Measurements from ENCODE around the gene LMNTD1. TPM values are rescaled to one million over a fixed set of nuclear protein-coding genes. Genes with fewer than 3 reads are reported as not detected.

LMNTD1 gene
- total RNA-seq, 1 donor from 2014 or later: not detected

- FAIRE-seq: no peak
- TF ChIP-seq CTCF (IDR thresholded peaks at IDR 0.05; ENCODE audit: insufficient read depth, low read depth, low read length) (no peak), EZH2 (IDR thresholded peaks at IDR 0.05; ENCODE audit: insufficient read depth, low read length) (no peak)
- Histone ChIP-seq H3K9me3 (ENCODE audit: insufficient read depth, low read depth, low read length) (no peaks in the 10 kb centered on the region), H4K20me1 (ENCODE audit: insufficient read depth, low read length) (no peaks in the 10 kb centered on the region), H3K36me3 (ENCODE audit: insufficient read depth, low read length) (no peaks in the 10 kb centered on the region), H3K4me2 (ENCODE audit: low read length) (no peak overlapping the region), H2AFZ (ENCODE audit: low read depth, low read length) (no peak overlapping the region), H3K79me2 (ENCODE audit: insufficient read depth, low read length) (no peaks in the 10 kb centered on the region), H3K4me3 (ENCODE audit: insufficient read depth, low read depth, low read length) (no peak overlapping the region), H3K4me1 (ENCODE audit: insufficient read depth, low read length) (no peaks in the 10 kb centered on the region), H3K9ac (ENCODE audit: low read length) (no peak overlapping the region), H3K27me3 (ENCODE audit: insufficient read depth, low read length) (no peaks in the 10 kb centered on the region), H3K27ac (ENCODE audit: low read depth, low read length) (no peak overlapping the region)
- no peaks in the 10 kb centered on the region for H3K36me3 Mint-ChIP-seq (ENCODE audit: low read depth, unreplicated experiment)
- no peak overlapping the region for H3K27ac Mint-ChIP-seq (ENCODE audit: unreplicated experiment)
- no peaks in the 10 kb centered on the region for H3K4me1 Mint-ChIP-seq (ENCODE audit: low read depth, unreplicated experiment)
- DNase-seq (ENCODE audit: low read depth): no peak
- H3K27me3 Mint-ChIP-seq (ENCODE audit: low read depth, unreplicated experiment): no peaks in the 10 kb centered on the region
- H3K9me3 Mint-ChIP-seq (ENCODE audit: unreplicated experiment): peaks cover 6% of the 10 kb centered on the region
- no peak overlapping the region for H3K4me3 Mint-ChIP-seq (ENCODE audit: unreplicated experiment)
Observed at GRCh38 chr12:25469368-25469767, 83.7 kb downstream of the LMNTD1 start.

- no peaks in the 10 kb centered on the region for H3K4me1 ChIP-seq (ENCODE audit: insufficient read depth, low read length)
- DNase-seq (ENCODE audit: low read depth) (no peak), FAIRE-seq (no peak)
- Mint-ChIP-seq H3K27ac (ENCODE audit: unreplicated experiment) (no peak overlapping the region), H3K27me3 (ENCODE audit: low read depth, unreplicated experiment) (no peaks in the 10 kb centered on the region), H3K4me3 (ENCODE audit: unreplicated experiment) (no peak overlapping the region), H3K36me3 (ENCODE audit: low read depth, unreplicated experiment) (no peaks in the 10 kb centered on the region), H3K9me3 (ENCODE audit: unreplicated experiment) (peaks cover 6% of the 10 kb centered on the region), H3K4me1 (ENCODE audit: low read depth, unreplicated experiment) (peaks cover 3% of the 10 kb centered on the region)
- H3K79me2 ChIP-seq (ENCODE audit: insufficient read depth, low read length): no peaks in the 10 kb centered on the region
- no peak overlapping the region for H3K27ac ChIP-seq (ENCODE audit: low read depth, low read length)
- H2AFZ ChIP-seq (ENCODE audit: low read depth, low read length): no peak overlapping the region
- no peaks in the 10 kb centered on the region for H4K20me1 ChIP-seq (ENCODE audit: insufficient read depth, low read length)
- H3K27me3 ChIP-seq (ENCODE audit: insufficient read depth, low read length): no peaks in the 10 kb centered on the region
- H3K4me2 ChIP-seq (ENCODE audit: low read length): no peak overlapping the region
- H3K9me3 ChIP-seq (ENCODE audit: insufficient read depth, low read depth, low read length): no peaks in the 10 kb centered on the region
- H3K36me3 ChIP-seq (ENCODE audit: insufficient read depth, low read length): no peaks in the 10 kb centered on the region
- H3K9ac ChIP-seq (ENCODE audit: low read length): no peak overlapping the region
- H3K4me3 ChIP-seq (ENCODE audit: insufficient read depth, low read depth, low read length): no peak overlapping the region
- TF ChIP-seq EZH2 (IDR thresholded peaks at IDR 0.05; ENCODE audit: insufficient read depth, low read length): no peak
- TF ChIP-seq CTCF (IDR thresholded peaks at IDR 0.05; ENCODE audit: insufficient read depth, low read depth, low read length): no peak
Observed at GRCh38 chr12:25463521-25463920, 89.6 kb downstream of the LMNTD1 start.

- FAIRE-seq: no peak
- no peak overlapping the region for H2AFZ ChIP-seq (ENCODE audit: low read depth, low read length)
- H3K9ac ChIP-seq (ENCODE audit: low read length): no peak overlapping the region
- H3K36me3 Mint-ChIP-seq (ENCODE audit: low read depth, unreplicated experiment): no peaks in the 10 kb centered on the region
- no peaks in the 10 kb centered on the region for H3K9me3 ChIP-seq (ENCODE audit: insufficient read depth, low read depth, low read length)
- H3K4me3 Mint-ChIP-seq (ENCODE audit: unreplicated experiment): no peak overlapping the region
- H3K4me1 ChIP-seq (ENCODE audit: insufficient read depth, low read length): no peaks in the 10 kb centered on the region
- no peaks in the 10 kb centered on the region for H3K27me3 Mint-ChIP-seq (ENCODE audit: low read depth, unreplicated experiment)
- H3K4me3 ChIP-seq (ENCODE audit: insufficient read depth, low read depth, low read length): no peak overlapping the region
- peaks cover 6% of the 10 kb centered on the region for H3K9me3 Mint-ChIP-seq (ENCODE audit: unreplicated experiment)
- no peaks in the 10 kb centered on the region for H4K20me1 ChIP-seq (ENCODE audit: insufficient read depth, low read length)
- no peaks in the 10 kb centered on the region for H3K79me2 ChIP-seq (ENCODE audit: insufficient read depth, low read length)
- DNase-seq (ENCODE audit: low read depth): no peak
- H3K27ac Mint-ChIP-seq (ENCODE audit: unreplicated experiment): no peak overlapping the region
- H3K4me1 Mint-ChIP-seq (ENCODE audit: low read depth, unreplicated experiment): peaks cover 8% of the 10 kb centered on the region
- H3K27me3 ChIP-seq (ENCODE audit: insufficient read depth, low read length): no peaks in the 10 kb centered on the region
- no peak overlapping the region for H3K27ac ChIP-seq (ENCODE audit: low read depth, low read length)
- TF ChIP-seq EZH2 (IDR thresholded peaks at IDR 0.05; ENCODE audit: insufficient read depth, low read length): no peak
- TF ChIP-seq CTCF (IDR thresholded peaks at IDR 0.05; ENCODE audit: insufficient read depth, low read depth, low read length): no peak
- H3K36me3 ChIP-seq (ENCODE audit: insufficient read depth, low read length): no peaks in the 10 kb centered on the region
- H3K4me2 ChIP-seq (ENCODE audit: low read length): no peak overlapping the region
Observed at GRCh38 chr12:25463005-25463404, 90.1 kb downstream of the LMNTD1 start.
